B cell (primary cell): ENCODE results near the gene FOXL2.

Experiments
- EZH2 ChIP-seq: IDR thresholded peaks from 2 replicates; pipeline ENCODE4 v1.6.1; 2012; ENCODE audit warnings: borderline replicate concordance, low read depth, mild to moderate bottlenecking, moderate library complexity, low read length; ENCODE audit not compliant: insufficient read depth, poor library complexity, severe bottlenecking
- TF ChIP-seq, protein P1 (sequence below): fragments of 200-600 bp; IDR thresholded peaks from one replicate; pipeline ENCODE4 v1.8.0; 2022; ENCODE audit warnings: antibody characterized with exemption, mild to moderate bottlenecking

DNA sequence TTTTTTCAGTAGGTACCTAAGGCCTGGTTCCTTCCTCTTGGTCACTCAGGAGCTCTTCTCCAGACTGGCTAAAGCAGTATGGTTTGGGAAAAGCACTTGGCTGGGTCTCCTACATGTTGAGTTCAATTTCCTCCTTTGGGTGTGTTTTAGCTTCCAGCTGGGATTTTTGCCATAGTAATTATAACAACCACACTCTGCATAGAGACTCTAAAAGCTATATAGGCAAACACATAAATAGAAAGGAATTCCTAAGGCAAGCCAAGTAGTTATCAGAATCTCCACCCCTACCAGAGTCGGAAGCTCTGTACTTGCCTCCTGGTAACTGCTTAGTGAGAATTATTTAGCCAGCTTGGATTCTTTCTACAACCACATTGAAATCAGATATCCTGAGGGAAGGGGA, 48.6 kb downstream of the FOXL2 start:
- TF ChIP-seq, protein P1, sequence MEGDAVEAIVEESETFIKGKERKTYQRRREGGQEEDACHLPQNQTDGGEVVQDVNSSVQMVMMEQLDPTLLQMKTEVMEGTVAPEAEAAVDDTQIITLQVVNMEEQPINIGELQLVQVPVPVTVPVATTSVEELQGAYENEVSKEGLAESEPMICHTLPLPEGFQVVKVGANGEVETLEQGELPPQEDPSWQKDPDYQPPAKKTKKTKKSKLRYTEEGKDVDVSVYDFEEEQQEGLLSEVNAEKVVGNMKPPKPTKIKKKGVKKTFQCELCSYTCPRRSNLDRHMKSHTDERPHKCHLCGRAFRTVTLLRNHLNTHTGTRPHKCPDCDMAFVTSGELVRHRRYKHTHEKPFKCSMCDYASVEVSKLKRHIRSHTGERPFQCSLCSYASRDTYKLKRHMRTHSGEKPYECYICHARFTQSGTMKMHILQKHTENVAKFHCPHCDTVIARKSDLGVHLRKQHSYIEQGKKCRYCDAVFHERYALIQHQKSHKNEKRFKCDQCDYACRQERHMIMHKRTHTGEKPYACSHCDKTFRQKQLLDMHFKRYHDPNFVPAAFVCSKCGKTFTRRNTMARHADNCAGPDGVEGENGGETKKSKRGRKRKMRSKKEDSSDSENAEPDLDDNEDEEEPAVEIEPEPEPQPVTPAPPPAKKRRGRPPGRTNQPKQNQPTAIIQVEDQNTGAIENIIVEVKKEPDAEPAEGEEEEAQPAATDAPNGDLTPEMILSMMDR: no peak
- TF ChIP-seq EZH2: no peak
